HepG2 (cell line): ENCODE results near the gene FAM114A1. TPM values are rescaled to one million over a fixed set of nuclear protein-coding genes. Genes with fewer than 3 reads are reported as not detected.

ENCODE experiments used
- AGO1 ChIP-seq: fragments of 200-400 bp; formaldehyde crosslinking; IDR thresholded peaks from 2 replicates; pipeline ENCODE4 v1.6.1; 2017; ENCODE audit warnings: mild to moderate bottlenecking, low read depth, low read length, moderate library complexity; ENCODE audit not compliant: poor library complexity, severe bottlenecking
- ERF ChIP-seq: IDR thresholded peaks from 2 replicates; pipeline ENCODE4 v1.6.1; 2018; ENCODE audit warnings: missing biosample characterization, missing genetic modification reagents
- MBD4 ChIP-seq: IDR thresholded peaks from 2 replicates; pipeline ENCODE4 v1.6.1; 2012; ENCODE audit warnings: low read length, inconsistent platforms, borderline replicate concordance
- MXI1 ChIP-seq: IDR thresholded peaks from 3 replicates; pipeline ENCODE4 v1.6.1; 2012; ENCODE audit warnings: low read depth, low read length, inconsistent platforms, borderline replicate concordance
- ZFP36L1 ChIP-seq: sonication (generic); formaldehyde crosslinking; IDR thresholded peaks from 2 replicates; pipeline ENCODE4 v1.8.0; 2022; ENCODE audit warnings: mild to moderate bottlenecking, missing genetic modification reagents, moderate library complexity
- ZFX ChIP-seq: sonication (generic); formaldehyde crosslinking; IDR thresholded peaks from 2 replicates; pipeline ENCODE4 v1.4.0; 2020; ENCODE audit warnings: mild to moderate bottlenecking, low read depth, missing genetic modification reagents, moderate library complexity
- ZMAT3 ChIP-seq: sonication (generic); formaldehyde crosslinking; conservative IDR thresholded peaks from 2 replicates; pipeline ENCODE4 v1.7.0; 2021; ENCODE audit warnings: missing genetic modification reagents
- ZNF326 ChIP-seq: sonication (generic); formaldehyde crosslinking; IDR thresholded peaks from 2 replicates; pipeline ENCODE4 v1.4.0; 2020; ENCODE audit warnings: missing genetic modification reagents, borderline replicate concordance
- ZNF441 ChIP-seq: sonication (generic); formaldehyde crosslinking; IDR thresholded peaks from 2 replicates; pipeline ENCODE4 v1.7.0; 2021; ENCODE audit warnings: missing genetic modification reagents, borderline replicate concordance
- ZNF570 ChIP-seq: sonication (generic); formaldehyde crosslinking; IDR thresholded peaks from 2 replicates; pipeline ENCODE4 v1.4.0; 2020; ENCODE audit warnings: mild to moderate bottlenecking, missing genetic modification reagents, borderline replicate concordance
- ZNF761 ChIP-seq: sonication (generic); formaldehyde crosslinking; conservative IDR thresholded peaks from 2 replicates; pipeline ENCODE4 v1.4.0; 2020; ENCODE audit warnings: mild to moderate bottlenecking, missing genetic modification reagents
- ZNF850 ChIP-seq: sonication (generic); formaldehyde crosslinking; conservative IDR thresholded peaks from 2 replicates; pipeline ENCODE4 v1.9.0; 2021; ENCODE audit warnings: mild to moderate bottlenecking, missing genetic modification reagents
- polyA plus RNA-seq, 8 experiments: library from polyadenylated mRNA; depleted of rRNA in 3 of 8; stranded (reverse) in 7 of 8; unstranded in 1 of 8; fragments of >200 nt; fragmentation: Illumina TruSeq in 4 of 8; extraction: Trizol in 4 of 8; gene quantifications; 2 replicates each; pipeline versions ENCODE4 v1.2.1 to v1.2.3, GENCODE V29; 2011 to 2016; ENCODE audit warnings: low read depth in 4 of 8, missing spikeins in 1 of 8, mixed read lengths in 1 of 8; ENCODE audit not compliant: insufficient read depth in 1 of 8
- total RNA-seq, 5 experiments: library from RNA; depleted of rRNA; stranded (reverse); fragments of >200 nt; fragmentation: Illumina TruSeq; extraction: Trizol; gene quantifications; 2 replicates each; pipeline ENCODE4 v1.2.3, GENCODE V29; 2016; ENCODE audit warnings: low read depth in 1 of 5
- TF ChIP-seq, protein P1 (sequence below): sonication (generic); formaldehyde crosslinking; IDR thresholded peaks from 2 replicates; pipeline ENCODE4 v1.5.0; 2020; ENCODE audit warnings: missing genetic modification reagents
- TF ChIP-seq, protein P2 (sequence below): sonication (generic); formaldehyde crosslinking; IDR thresholded peaks from 2 replicates; pipeline ENCODE4 v1.4.0; 2020; ENCODE audit warnings: missing genetic modification reagents
- TF ChIP-seq, protein P3 (sequence below): sonication (generic); formaldehyde crosslinking; IDR thresholded peaks from 2 replicates; pipeline ENCODE4 v1.5.0; 2020; ENCODE audit warnings: missing genetic modification reagents
- TF ChIP-seq, protein P4 (sequence below): sonication (generic); formaldehyde crosslinking; IDR thresholded peaks from 2 replicates; pipeline ENCODE4 v1.8.1; 2023; ENCODE audit warnings: missing genetic modification reagents, inconsistent platforms, borderline replicate concordance
- TF ChIP-seq, protein P5 (sequence below): sonication (generic); formaldehyde crosslinking; conservative IDR thresholded peaks from 2 replicates; pipeline ENCODE4 v1.4.0; 2020; ENCODE audit warnings: missing genetic modification reagents
- TF ChIP-seq, protein P6 (sequence below): IDR thresholded peaks from 2 replicates; pipeline ENCODE4 v1.6.1; 2016; ENCODE audit warnings: missing compliant biosample characterization, missing genetic modification reagents, borderline replicate concordance
- TF ChIP-seq, protein P7 (sequence below): sonication (generic); formaldehyde crosslinking; IDR thresholded peaks from 2 replicates; pipeline ENCODE4 v1.8.1; 2023; ENCODE audit warnings: mild to moderate bottlenecking, missing genetic modification reagents, borderline replicate concordance
- TF ChIP-seq, protein P8 (sequence below): fragments of 450-650 bp; IDR thresholded peaks from 2 replicates; pipeline ENCODE4 v1.6.1; 2016

Gene FAM114A1
- total and polyA plus RNA-seq, 2 of the 13 experiments (the other 11 are each of a cell fraction or from before 2014, with no cell fraction given), result 61.0 to 76.9 TPM

DNA sequence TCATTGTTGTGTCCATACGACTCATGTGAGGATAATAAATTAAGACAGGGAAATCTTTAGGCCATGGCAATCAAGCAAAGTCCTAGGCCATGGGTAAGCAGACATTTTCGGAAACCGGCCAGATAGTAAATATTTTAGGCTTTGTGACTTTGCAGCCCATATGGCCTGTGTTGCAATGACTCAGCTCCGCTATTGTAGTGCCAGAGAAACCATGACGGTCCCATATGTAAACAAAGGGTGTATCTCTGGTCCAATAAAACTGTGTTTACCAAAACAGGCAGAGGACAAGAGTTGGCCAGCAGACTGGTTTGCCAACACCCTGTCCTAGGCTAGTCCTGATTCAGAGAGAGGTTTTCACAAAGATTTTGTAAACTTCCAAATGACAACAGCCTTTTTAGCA lies 5.0 kb downstream of the FAM114A1 start (continued):
- TF ChIP-seq, protein P1, sequence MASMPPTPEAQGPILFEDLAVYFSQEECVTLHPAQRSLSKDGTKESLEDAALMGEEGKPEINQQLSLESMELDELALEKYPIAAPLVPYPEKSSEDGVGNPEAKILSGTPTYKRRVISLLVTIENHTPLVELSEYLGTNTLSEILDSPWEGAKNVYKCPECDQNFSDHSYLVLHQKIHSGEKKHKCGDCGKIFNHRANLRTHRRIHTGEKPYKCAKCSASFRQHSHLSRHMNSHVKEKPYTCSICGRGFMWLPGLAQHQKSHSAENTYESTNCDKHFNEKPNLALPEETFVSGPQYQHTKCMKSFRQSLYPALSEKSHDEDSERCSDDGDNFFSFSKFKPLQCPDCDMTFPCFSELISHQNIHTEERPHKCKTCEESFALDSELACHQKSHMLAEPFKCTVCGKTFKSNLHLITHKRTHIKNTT (CRISPR knock-in tag), result no peak
- TF ChIP-seq, protein P2, sequence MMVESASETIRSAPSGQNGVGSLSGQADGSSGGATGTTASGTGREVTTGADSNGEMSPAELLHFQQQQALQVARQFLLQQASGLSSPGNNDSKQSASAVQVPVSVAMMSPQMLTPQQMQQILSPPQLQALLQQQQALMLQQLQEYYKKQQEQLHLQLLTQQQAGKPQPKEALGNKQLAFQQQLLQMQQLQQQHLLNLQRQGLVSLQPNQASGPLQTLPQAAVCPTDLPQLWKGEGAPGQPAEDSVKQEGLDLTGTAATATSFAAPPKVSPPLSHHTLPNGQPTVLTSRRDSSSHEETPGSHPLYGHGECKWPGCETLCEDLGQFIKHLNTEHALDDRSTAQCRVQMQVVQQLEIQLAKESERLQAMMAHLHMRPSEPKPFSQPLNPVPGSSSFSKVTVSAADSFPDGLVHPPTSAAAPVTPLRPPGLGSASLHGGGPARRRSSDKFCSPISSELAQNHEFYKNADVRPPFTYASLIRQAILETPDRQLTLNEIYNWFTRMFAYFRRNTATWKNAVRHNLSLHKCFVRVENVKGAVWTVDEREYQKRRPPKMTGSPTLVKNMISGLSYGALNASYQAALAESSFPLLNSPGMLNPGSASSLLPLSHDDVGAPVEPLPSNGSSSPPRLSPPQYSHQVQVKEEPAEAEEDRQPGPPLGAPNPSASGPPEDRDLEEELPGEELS, result peak; percentile 94
- TF ChIP-seq, protein P3, sequence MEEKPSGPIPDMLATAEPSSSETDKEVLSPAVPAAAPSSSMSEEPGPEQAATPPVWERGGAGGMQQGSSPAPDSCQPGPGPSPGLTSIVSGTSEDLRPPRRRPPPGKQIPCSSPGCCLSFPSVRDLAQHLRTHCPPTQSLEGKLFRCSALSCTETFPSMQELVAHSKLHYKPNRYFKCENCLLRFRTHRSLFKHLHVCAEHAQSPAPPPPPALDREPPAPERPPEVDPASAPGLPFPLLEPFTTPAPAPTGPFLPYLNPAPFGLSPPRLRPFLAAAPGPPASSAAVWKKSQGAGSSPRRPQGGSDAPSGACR (CRISPR knock-in tag), result no peak
- TF ChIP-seq, protein P4, sequence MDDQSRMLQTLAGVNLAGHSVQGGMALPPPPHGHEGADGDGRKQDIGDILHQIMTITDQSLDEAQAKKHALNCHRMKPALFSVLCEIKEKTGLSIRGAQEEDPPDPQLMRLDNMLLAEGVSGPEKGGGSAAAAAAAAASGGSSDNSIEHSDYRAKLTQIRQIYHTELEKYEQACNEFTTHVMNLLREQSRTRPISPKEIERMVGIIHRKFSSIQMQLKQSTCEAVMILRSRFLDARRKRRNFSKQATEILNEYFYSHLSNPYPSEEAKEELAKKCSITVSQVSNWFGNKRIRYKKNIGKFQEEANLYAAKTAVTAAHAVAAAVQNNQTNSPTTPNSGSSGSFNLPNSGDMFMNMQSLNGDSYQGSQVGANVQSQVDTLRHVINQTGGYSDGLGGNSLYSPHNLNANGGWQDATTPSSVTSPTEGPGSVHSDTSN (CRISPR knock-in tag), result no peak
- TF ChIP-seq ZNF326 (CRISPR knock-in tag) (no peak), AGO1 (no peak), ZNF761 (no peak), ERF (peak; percentile 55; the same call in 1 of the 2 replicates), ZNF570 (CRISPR knock-in tag) (no peak), ZFP36L1 (CRISPR knock-in tag) (no peak), ZNF850 (CRISPR knock-in tag) (no peak), ZFX (no peak), ZMAT3 (no peak), MBD4 (no peak; the same call in 1 of the 2 replicates), MXI1 (peak; percentile 57; the same call in 1 of the 3 replicates), ZNF441 (CRISPR knock-in tag) (no peak)
- TF ChIP-seq, protein P5, sequence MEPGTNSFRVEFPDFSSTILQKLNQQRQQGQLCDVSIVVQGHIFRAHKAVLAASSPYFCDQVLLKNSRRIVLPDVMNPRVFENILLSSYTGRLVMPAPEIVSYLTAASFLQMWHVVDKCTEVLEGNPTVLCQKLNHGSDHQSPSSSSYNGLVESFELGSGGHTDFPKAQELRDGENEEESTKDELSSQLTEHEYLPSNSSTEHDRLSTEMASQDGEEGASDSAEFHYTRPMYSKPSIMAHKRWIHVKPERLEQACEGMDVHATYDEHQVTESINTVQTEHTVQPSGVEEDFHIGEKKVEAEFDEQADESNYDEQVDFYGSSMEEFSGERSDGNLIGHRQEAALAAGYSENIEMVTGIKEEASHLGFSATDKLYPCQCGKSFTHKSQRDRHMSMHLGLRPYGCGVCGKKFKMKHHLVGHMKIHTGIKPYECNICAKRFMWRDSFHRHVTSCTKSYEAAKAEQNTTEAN (CRISPR knock-in tag), result no peak
- TF ChIP-seq, protein P6, sequence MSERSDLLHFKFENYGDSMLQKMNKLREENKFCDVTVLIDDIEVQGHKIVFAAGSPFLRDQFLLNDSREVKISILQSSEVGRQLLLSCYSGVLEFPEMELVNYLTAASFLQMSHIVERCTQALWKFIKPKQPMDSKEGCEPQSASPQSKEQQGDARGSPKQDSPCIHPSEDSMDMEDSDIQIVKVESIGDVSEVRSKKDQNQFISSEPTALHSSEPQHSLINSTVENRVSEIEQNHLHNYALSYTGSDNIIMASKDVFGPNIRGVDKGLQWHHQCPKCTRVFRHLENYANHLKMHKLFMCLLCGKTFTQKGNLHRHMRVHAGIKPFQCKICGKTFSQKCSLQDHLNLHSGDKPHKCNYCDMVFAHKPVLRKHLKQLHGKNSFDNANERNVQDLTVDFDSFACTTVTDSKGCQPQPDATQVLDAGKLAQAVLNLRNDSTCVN (CRISPR knock-in tag), result no peak
- TF ChIP-seq, protein P7, sequence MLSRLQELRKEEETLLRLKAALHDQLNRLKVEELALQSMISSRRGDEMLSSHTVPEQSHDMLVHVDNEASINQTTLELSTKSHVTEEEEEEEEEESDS, result no peak
- TF ChIP-seq, protein P8, sequence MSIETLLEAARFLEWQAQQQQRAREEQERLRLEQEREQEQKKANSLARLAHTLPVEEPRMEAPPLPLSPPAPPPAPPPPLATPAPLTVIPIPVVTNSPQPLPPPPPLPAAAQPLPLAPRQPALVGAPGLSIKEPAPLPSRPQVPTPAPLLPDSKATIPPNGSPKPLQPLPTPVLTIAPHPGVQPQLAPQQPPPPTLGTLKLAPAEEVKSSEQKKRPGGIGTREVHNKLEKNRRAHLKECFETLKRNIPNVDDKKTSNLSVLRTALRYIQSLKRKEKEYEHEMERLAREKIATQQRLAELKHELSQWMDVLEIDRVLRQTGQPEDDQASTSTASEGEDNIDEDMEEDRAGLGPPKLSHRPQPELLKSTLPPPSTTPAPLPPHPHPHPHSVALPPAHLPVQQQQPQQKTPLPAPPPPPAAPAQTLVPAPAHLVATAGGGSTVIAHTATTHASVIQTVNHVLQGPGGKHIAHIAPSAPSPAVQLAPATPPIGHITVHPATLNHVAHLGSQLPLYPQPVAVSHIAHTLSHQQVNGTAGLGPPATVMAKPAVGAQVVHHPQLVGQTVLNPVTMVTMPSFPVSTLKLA, result no peak
